NCI-H69 (cell line): ENCODE data around the gene FKBP6.
"Not testable (repeated sequence)": the region's sequence is repeated elsewhere in the genome, so short reads cannot be mapped to it uniquely, and the experiment has no call there.

Experiments used
- DNase-seq: peaks from one replicate; lab custom pipeline; 2025; lab: John Stamatoyannopoulos, UW

Gene FKBP6

GRCh38 chr7:73324081-73324845, 3.7 kb upstream of the FKBP6 start:
- peak; percentile 93 for DNase-seq

DNA sequence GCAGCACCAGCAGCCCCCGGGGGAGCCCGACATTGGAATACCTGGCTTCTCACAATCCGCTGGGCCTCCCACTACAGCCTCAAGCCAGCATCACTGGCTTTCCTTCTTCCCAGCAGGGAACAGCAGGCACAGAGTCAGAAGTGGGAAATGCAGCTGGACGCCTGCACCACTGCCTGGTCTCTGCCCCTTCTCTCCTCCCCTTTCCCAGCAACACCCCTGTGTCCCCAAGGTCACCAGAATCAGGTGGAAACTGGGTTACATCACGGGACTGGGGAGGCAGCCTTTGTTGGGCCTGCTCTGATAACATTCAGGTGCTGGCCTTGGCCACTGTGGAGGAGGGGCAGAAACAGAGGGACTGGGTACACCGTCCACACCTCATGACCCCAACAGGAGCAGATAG, 2.5 kb upstream of the FKBP6 start:
- DNase-seq, result peak; percentile 23

- not testable (repeated sequence) for DNase-seq
Observed at GRCh38 chr7:73327449-73327848, 512 bp upstream of the FKBP6 start.

GRCh38 chr7:73328696-73329095, 735 bp downstream of the FKBP6 start:
- DNase-seq, result no peak

DNA sequence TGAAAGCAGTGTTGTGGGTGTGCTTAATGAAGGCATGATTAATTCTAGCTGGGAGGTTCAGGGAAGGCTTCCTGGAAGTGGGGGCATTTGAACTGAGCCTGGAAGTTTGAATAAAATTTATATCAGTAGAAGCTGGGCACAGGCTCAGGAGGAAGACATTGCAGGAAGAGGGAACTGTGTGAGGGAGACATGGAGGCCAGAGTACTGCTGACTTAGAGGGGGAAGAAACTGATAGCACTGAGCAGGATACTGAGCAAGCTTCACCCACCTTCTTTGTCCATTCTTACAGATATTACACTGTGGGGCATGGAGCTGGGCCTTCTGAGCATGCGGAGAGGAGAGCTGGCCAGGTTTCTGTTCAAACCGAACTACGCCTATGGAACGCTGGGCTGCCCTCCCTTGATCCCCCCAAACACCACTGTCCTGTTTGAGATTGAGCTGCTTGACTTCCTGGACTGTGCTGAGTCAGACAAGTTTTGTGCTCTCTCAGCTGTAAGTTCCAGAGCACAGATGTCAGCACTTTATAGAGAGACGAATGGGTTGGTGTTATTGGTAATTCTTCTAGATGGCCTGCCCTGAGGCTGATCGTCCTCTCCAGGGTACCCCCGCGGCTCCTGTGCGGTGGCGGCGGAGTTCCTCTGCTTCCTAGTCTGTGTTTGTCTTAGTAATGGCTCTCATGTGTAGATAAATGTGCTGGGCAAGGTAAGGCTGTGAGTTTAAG, 2.1 kb downstream of the FKBP6 start:
- peak; percentile 69 for DNase-seq

DNA sequence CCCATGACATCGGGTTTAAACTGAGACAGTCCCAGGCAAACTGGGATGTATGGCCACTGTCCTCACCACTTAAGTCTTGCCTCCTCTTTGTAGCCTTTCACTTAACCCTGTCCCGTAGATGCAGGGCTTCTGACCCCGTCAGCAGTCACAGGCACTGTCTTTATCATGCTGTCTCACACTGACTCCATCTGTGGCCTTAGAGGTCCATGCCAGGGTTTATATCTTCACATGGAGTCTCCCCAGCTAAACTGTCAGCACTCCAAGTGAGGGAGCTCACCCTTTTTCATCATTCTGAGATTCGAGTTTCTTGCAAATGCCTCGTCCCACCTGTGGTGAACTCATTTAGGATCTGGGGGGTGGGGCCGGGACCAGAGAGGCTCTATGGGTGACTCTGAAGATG, 2.8 kb downstream of the FKBP6 start:
- no peak for DNase-seq

GRCh38 chr7:73332447-73332846, 4.5 kb downstream of the FKBP6 start:
- DNase-seq, result no peak

DNA sequence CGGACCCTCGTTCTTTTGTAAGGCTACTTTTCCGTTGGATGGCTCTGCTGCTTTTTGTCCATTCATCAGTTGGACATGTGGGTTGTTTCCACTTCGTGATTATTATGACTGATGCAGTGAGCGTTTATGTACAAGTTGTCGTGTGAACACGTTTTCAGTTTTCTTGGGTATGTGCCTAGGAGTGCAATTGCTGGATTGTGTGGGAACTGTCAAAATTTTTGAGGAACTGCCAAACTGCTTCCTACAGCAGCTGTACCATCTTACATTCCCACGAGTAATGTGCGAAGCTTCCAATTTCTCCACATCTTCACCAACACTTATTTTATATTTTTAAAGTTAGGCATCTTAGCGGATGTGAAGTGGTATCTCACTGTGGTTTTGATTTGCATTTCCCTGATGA, 10.4 kb downstream of the FKBP6 start:
- DNase-seq, result no peak

DNA sequence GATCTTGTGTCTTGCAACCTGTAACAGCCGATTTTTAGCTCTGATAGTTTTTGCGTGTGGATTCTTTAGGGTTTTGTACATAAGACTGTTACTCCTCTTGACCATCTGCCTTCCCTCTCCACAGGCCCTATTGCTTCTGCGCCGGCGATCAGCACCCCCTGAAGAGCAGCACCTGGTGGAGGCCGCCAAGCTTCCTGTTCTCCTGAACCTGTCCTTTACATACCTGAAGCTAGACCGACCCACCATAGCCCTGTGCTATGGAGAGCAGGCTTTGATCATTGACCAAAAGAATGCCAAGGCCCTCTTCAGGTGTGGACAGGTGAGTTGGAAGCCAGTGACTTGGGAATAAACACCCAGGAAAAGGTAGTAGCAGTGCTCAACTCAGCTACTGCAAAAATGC, 12.6 kb downstream of the FKBP6 start:
- peak; percentile 78 for DNase-seq

DNA sequence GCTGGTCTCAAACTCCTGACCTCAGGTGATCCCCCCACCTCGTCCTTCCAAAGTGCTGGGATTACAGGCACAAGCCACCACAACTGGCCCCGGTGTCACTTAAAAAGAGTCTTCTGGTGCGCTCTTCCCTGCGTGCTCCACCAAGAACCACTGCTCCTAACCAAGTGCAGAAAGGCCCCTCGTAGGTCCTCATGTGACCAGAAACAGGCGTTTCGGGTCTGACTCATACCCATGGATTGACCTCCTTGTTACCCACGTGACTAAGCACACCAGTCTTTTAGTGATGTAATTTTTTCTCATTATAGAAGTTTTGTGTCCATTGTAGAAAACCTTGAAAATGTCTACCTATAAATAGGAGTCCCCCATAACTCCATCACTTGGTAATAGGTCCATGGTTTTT, 13.9 kb downstream of the FKBP6 start:
- no peak for DNase-seq

GRCh38 chr7:73342645-73343044, 14.7 kb downstream of the FKBP6 start:
- peak; percentile 79 for DNase-seq

DNA sequence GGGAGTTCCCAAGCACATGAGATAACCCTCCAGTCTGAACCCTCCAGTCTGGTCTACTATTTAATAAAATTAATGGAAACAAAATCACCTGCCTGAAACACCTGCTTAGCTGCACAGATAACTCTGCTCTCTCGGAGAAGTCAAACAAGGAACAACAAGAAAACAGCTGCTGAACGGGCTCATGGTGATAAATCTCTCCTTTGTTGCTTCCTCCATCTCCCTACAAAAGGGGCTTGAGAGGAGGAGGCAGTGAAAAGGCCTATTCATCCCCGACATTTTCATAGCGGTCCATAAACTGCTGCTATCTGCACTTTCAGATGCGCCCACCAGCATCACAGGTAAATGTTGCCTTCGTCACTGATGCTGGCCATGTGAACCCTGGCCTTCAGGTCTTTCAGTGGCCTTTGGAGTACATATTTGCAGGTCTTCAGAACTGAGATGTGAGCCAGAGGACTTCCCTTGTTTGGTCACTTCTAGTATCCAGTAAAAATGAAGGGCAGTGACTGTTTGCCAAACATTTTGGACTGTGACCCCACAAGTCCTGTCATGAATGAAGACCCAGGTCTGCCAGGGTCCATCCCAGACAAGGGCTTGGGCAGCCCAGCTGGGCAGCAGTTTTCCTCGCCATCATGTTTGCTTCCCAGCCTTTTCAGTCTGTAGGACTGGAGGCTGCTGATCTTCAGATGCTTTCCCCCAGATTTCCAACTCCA, 15.9 kb downstream of the FKBP6 start:
- no peak for DNase-seq

DNA sequence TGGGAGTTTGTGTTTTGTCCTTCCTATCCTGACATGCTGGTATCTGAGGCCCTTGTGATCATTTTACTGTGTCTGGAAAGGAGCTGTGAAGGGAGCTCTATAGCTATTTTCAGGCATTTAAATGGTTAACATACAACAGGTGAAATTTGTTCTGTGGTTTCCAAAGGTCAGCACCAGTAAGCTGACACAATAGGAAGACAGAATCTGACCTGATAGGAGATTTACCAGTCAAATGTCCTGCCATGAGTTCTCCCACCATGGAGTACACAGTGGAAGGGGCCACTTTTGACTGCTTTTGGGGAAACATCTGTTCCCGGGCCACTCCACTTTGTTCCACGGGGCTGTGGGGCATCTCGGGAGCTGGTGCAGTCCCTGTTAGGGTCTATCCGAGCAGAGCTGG, 17.6 kb downstream of the FKBP6 start:
- DNase-seq, result no peak

DNA sequence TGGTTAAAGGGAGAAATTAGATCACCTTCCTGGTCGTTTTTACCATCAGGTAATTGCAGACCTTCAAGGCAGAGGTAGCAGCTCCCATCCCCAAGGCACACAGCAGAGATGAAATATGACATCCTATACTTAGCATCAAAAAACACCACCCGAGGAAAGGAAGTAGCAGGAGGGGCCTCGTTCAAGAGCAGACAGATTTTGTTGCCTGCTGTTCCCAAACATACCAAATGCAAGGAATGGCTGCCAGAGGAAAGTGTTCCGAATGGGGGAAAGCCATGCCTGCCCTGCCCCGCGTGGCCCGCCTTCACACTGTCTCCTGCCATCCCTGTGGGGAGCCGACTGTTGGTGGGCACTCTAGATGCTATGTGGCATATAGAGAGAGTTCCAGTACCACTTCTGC, 18.0 kb downstream of the FKBP6 start:
- peak; percentile 81 for DNase-seq

GRCh38 chr7:73349763-73350162, 21.8 kb downstream of the FKBP6 start:
- no peak for DNase-seq

DNA sequence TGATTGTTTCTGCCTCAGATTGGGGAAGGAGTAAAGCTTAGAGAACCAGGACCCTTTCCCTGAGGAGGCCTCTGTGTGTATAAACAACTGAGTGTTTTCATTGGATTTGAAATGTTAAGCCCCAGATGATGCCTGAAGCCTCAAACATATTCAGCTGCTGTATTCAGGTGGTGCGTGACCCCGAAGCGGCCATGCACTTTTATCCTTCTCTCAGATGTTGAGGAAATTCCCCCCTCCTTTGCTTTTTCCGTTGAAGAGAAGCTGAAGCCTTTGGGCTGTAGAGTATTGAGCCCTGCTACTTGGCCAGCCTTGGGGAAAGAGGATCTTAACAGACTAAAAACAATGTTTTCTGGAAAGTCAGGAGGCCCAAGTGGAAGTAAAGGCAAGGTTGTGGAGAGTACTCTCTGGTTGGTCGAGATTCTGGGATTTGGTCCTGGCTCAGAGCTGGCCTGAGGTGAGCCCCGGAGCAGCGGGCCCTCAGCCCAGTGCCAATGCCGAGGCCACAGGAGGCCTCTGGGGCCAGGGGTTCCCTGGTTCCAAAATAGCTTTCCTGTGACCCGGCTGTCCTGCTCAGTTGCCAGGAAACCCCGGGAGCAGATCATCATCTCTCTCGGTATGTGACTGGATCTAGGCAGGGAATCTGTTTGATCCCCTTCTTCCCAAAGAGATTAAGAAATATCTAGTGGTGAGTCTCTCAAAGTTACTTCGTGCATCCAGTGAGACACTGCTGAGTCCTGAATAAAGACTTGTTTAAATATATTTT, 22.5 kb downstream of the FKBP6 start:
- DNase-seq, result no peak

GRCh38 chr7:73351447-73352167, 23.6 kb downstream of the FKBP6 start:
- no peak for DNase-seq

DNA sequence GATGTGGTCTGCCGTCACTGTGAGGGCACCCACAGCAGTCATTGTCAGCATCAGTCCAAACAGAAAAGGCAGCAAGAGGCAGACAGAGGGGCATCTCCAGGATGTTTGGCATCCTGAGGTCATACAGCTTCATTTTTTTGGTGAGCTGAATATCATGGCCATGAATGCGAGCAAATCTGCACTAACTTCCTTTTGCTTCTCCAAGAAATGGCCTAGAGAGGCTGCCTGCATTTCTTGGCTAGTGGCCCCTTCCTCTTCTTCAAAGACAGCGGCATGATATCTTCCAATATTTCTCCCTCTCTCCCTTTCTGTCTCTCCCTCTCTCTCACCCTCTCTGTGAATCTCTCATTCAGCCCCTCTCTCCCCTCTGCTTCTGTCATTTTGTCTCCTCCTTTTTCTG, 24.8 kb downstream of the FKBP6 start:
- no peak for DNase-seq

GRCh38 chr7:73353243-73353642, 25.3 kb downstream of the FKBP6 start:
- no peak for DNase-seq

- no peak for DNase-seq
Observed at GRCh38 chr7:73354196-73354595, 26.2 kb downstream of the FKBP6 start.

DNA sequence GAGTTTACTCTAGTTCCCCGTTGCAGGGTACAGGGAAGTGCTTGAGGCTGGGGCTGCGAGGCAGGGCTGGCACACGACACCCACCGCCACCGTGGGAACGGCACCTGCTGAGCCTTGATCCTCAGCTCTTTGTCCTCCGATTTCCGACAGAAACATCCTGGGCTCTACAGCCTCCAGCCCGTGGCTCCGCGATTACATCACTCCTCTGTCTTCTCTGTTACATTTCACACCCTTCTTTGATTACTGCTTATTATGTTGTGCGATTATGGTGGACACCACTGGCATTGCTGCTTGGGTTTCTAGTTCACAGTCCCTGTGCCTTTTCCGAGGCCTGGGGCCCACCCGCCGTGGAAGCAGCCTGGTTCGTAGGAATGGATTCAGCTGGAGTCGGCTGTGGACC, 26.9 kb downstream of the FKBP6 start:
- no peak for DNase-seq

DNA sequence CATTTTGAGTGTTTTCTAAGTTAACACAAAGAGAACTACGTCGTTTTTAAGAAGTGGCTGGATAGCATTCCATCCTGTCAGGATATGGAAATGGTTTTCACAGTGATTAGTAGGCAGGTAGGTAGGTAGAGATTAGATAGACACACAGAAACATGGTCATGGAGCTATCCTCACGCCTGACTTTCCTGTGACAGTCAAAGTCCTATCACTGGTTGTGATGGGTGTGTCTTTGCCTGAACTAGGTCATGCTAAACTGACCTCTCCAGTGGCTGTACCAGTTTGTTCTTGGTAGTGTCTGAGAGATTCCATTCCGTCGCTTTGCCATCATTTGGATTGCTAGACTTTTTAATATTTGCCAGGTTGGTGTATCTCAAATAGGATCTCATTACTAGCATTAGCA, 28.2 kb downstream of the FKBP6 start:
- DNase-seq, result no peak
